ENCODE measurements around the gene LYSMD2.

LYSMD2 gene

GRCh38 chr15:51678096-51678495 is 59.4 kb downstream of the LYSMD2 start:
- no peaks in the 10 kb centered on the region for H3K36me3 ChIP-seq (ENCODE audit: insufficient read depth, low read length)
- no peaks in the 10 kb centered on the region for H4K20me1 ChIP-seq (ENCODE audit: insufficient read depth, low read length, poor library complexity, severe bottlenecking)
- no peak overlapping the region for H3K4me2 ChIP-seq (ENCODE audit: low read depth, low read length, poor library complexity, severe bottlenecking)
- no peak for TF ChIP-seq EZH2phosphoT487 (IDR thresholded peaks at IDR 0.05; ENCODE audit: borderline replicate concordance)
- TF ChIP-seq, protein P1, sequence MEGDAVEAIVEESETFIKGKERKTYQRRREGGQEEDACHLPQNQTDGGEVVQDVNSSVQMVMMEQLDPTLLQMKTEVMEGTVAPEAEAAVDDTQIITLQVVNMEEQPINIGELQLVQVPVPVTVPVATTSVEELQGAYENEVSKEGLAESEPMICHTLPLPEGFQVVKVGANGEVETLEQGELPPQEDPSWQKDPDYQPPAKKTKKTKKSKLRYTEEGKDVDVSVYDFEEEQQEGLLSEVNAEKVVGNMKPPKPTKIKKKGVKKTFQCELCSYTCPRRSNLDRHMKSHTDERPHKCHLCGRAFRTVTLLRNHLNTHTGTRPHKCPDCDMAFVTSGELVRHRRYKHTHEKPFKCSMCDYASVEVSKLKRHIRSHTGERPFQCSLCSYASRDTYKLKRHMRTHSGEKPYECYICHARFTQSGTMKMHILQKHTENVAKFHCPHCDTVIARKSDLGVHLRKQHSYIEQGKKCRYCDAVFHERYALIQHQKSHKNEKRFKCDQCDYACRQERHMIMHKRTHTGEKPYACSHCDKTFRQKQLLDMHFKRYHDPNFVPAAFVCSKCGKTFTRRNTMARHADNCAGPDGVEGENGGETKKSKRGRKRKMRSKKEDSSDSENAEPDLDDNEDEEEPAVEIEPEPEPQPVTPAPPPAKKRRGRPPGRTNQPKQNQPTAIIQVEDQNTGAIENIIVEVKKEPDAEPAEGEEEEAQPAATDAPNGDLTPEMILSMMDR (conservative IDR thresholded peaks at IDR 0.05; ENCODE audit: low read length), result no peak
- no peaks in the 10 kb centered on the region for H3K27me3 ChIP-seq (ENCODE audit: insufficient read depth, low read length, poor library complexity, severe bottlenecking)
- H3K9me2 ChIP-seq (replicated peaks; ENCODE audit: low read depth, low read length), result no peaks in the 10 kb centered on the region
- H3K9ac ChIP-seq (ENCODE audit: low read depth, low read length, poor library complexity, severe bottlenecking), result no peak overlapping the region
- no peak overlapping the region for H3K4me3 ChIP-seq (ENCODE audit: low read length, poor library complexity, severe bottlenecking)
- H2AFZ ChIP-seq (ENCODE audit: low read length), result no peak overlapping the region
- no peaks in the 10 kb centered on the region for H3F3A ChIP-seq (ENCODE audit: low read depth)
- H3K9me3 ChIP-seq (ENCODE audit: insufficient read depth, low read depth, low read length), result no peaks in the 10 kb centered on the region
- H3K4me1 ChIP-seq (ENCODE audit: insufficient read depth, low read length, poor library complexity, severe bottlenecking), result no peaks in the 10 kb centered on the region
- no peaks in the 10 kb centered on the region for H3K79me2 ChIP-seq (ENCODE audit: insufficient read depth, low read length)

DNA sequence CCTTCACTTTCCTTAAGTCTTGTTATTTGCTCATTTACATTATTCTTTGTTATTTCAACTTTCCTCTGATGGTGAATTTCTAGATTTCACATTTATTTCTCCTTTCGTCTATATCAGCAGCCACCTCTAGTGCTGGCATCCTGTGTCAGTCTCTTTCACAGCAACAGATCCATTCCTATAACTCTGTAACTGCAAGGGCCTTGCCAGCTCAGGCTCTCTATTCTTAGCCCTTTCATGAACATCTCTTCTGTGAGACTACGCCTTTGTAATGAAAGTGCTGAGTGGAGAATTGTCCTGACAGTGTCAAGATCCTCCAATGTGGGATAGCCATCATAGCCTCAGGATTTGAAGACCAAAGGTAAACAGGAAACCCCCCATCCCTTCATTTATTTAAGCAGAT is 60.0 kb downstream of the LYSMD2 start:
- Histone ChIP-seq H3K27me3 (ENCODE audit: insufficient read depth, low read length, poor library complexity, severe bottlenecking) (no peaks in the 10 kb centered on the region), H3K9me3 (ENCODE audit: insufficient read depth, low read depth, low read length) (no peaks in the 10 kb centered on the region), H3F3A (ENCODE audit: low read depth) (no peaks in the 10 kb centered on the region), H3K9ac (ENCODE audit: low read depth, low read length, poor library complexity, severe bottlenecking) (no peak overlapping the region), H4K20me1 (ENCODE audit: insufficient read depth, low read length, poor library complexity, severe bottlenecking) (no peaks in the 10 kb centered on the region), H2AFZ (ENCODE audit: low read length) (no peak overlapping the region), H3K36me3 (ENCODE audit: insufficient read depth, low read length) (no peaks in the 10 kb centered on the region), H3K4me3 (ENCODE audit: low read length, poor library complexity, severe bottlenecking) (no peak overlapping the region), H3K4me1 (ENCODE audit: insufficient read depth, low read length, poor library complexity, severe bottlenecking) (no peaks in the 10 kb centered on the region), H3K4me2 (ENCODE audit: low read depth, low read length, poor library complexity, severe bottlenecking) (no peak overlapping the region), H3K9me2 (replicated peaks; ENCODE audit: low read depth, low read length) (no peaks in the 10 kb centered on the region), H3K79me2 (ENCODE audit: insufficient read depth, low read length) (no peaks in the 10 kb centered on the region)
- TF ChIP-seq EZH2phosphoT487 (IDR thresholded peaks at IDR 0.05; ENCODE audit: borderline replicate concordance), result no peak
- TF ChIP-seq, protein P1 (conservative IDR thresholded peaks at IDR 0.05; ENCODE audit: low read length), result no peak

DNA sequence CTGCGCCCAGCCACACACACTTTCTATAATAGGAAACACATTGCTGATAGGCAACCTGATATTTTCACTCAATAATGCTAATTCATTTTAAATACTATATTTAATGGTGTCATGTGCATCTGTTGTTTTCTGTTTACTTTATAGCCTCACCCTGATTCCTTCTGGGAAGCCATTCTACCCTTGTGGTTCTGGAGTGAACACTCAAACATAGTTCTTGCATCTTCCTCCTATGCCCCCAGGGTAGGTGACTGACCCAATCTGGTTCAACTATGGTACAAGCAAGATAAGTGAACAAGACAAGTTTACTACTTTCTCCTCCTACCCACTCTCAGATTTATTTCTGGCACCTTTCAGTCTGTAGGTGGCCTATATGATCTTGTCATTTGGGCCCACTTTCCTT is 60.4 kb downstream of the LYSMD2 start:
- H4K20me1 ChIP-seq (ENCODE audit: insufficient read depth, low read length, poor library complexity, severe bottlenecking), result no peaks in the 10 kb centered on the region
- no peak overlapping the region for H3K4me2 ChIP-seq (ENCODE audit: low read depth, low read length, poor library complexity, severe bottlenecking)
- H3K4me3 ChIP-seq (ENCODE audit: low read length, poor library complexity, severe bottlenecking), result no peak overlapping the region
- H3K79me2 ChIP-seq (ENCODE audit: insufficient read depth, low read length), result no peaks in the 10 kb centered on the region
- no peaks in the 10 kb centered on the region for H3K9me3 ChIP-seq (ENCODE audit: insufficient read depth, low read depth, low read length)
- TF ChIP-seq EZH2phosphoT487 (IDR thresholded peaks at IDR 0.05; ENCODE audit: borderline replicate concordance), result no peak
- TF ChIP-seq, protein P1 (conservative IDR thresholded peaks at IDR 0.05; ENCODE audit: low read length), result no peak
- H2AFZ ChIP-seq (ENCODE audit: low read length), result no peak overlapping the region
- no peaks in the 10 kb centered on the region for H3K27me3 ChIP-seq (ENCODE audit: insufficient read depth, low read length, poor library complexity, severe bottlenecking)
- no peak overlapping the region for H3K9ac ChIP-seq (ENCODE audit: low read depth, low read length, poor library complexity, severe bottlenecking)
- no peaks in the 10 kb centered on the region for H3K36me3 ChIP-seq (ENCODE audit: insufficient read depth, low read length)
- no peaks in the 10 kb centered on the region for H3K9me2 ChIP-seq (replicated peaks; ENCODE audit: low read depth, low read length)
- no peaks in the 10 kb centered on the region for H3F3A ChIP-seq (ENCODE audit: low read depth)
- H3K4me1 ChIP-seq (ENCODE audit: insufficient read depth, low read length, poor library complexity, severe bottlenecking), result no peaks in the 10 kb centered on the region

Data from Loucy (cell line).